ENCODE results near the gene SMIM28. TPM values are rescaled to one million over a fixed set of nuclear protein-coding genes. Genes with fewer than 3 reads are reported as not detected.

The SMIM28 gene
- total and polyA plus RNA-seq, 9 of the 15 experiments (the other 6 are each of a cell fraction or from before 2014, with no cell fraction given), result not detected

DNA sequence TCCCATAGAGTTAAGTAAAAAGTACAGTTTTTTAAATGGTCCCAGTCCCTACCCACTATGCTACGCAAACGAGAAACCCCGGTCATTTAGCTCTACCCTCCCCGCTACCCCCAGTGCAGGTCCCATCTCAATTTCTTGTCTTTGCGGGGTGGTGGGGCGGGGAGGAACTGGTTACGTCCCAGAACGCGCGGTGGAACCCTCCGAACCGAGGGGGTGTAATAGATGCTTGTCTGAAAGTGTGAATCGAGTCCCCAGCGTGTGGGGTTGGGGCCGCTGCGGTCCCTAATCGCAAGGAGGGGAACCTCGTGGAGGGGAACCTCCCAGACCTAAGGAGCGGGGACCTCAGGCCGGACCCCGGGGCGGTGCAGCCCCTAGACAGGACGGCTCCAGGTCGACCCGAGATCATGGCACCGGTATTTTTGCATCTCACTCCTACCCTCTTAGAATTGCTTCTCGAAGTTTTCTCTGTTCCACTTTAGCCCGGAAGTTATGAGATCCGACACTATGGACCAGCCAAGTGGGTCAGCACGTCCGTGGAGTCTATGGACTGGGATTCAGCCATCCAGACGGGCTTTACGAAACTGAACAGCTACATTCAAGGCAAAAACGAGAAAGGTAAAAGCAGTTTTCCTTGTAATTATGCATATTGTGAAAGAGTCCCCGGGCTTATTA lies 27.1 kb downstream of the SMIM28 start (continued):
- TF ChIP-seq ZBTB40 (IDR thresholded peaks at IDR 0.05) (no peak), ZBTB40 (CRISPR knock-in tag; IDR thresholded peaks at IDR 0.05) (no peak), SPI1 (IDR thresholded peaks at IDR 0.05; ENCODE audit: borderline replicate concordance, low read depth, low read length) (0 out of 2 replicates have a peak, but pooled peaks have one; percentile 18), CCAR2 (IDR thresholded peaks at IDR 0.05; ENCODE audit: low read depth, low read length) (no peak), SIN3A (IDR thresholded peaks at IDR 0.05; ENCODE audit: borderline replicate concordance in 2 of 2, control insufficient read depth in 1 of 2, low read depth in 2 of 2, low read length in 2 of 2) (peak in 1 of 2 experiments; percentile 31; a peak in 1 of 4 replicates), LEF1 (IDR thresholded peaks at IDR 0.05) (no peak), HSF4 (CRISPR knock-in tag; IDR thresholded peaks at IDR 0.05; ENCODE audit: borderline replicate concordance) (no peak), ETV5 (CRISPR knock-in tag; IDR thresholded peaks at IDR 0.05; ENCODE audit: low read depth) (peak; percentile 42; the same call in 1 of the 2 replicates), MAFK (IDR thresholded peaks at IDR 0.05; ENCODE audit: low read length) (0 out of 2 replicates have a peak, but pooled peaks have one; percentile 1), KDM5B (IDR thresholded peaks at IDR 0.05; ENCODE audit: insufficient replicate concordance, low read depth, low read length) (peak; percentile 3), BCL6 (CRISPR knock-in tag; IDR thresholded peaks at IDR 0.05) (no peak), ELF1 (tag; IDR thresholded peaks at IDR 0.05) (peak; percentile 9; the same call in 1 of the 2 replicates), PRDM10 (IDR thresholded peaks at IDR 0.05; ENCODE audit: partially characterized antibody) (peak; percentile 27), GATAD2B (IDR thresholded peaks at IDR 0.05; ENCODE audit: borderline replicate concordance) (no peak)
